ENCODE measurements around the gene ARMC2. TPM values are rescaled to one million over a fixed set of nuclear protein-coding genes. Genes with fewer than 3 reads are reported as not detected.

ARMC2 gene
- total and polyA plus RNA-seq, 2 donors (not counting 3 experiments of a cell fraction or from before 2014, with no cell fraction given) = 1.7 to 3.7 TPM

DNA sequence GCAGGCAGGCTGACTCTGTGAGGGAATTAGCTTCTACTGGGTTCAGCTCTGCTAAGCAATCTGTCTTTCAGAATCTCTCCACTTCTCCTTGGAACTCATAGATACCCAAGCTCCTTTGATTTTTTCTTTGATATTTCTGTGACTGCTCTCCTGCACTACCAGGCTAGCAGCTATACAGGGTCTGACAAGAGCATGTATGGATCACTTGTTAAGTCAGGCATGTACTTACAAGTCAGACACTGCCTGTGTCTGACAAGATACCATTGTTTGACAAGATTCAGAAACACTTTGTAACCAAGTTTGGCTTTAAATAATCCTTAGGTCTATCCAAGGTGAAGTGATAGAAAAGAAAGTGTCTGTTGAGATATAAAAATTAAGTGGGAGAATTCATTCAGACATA lies 167.0 kb downstream of the ARMC2 start:
- Histone ChIP-seq H3K79me2 (ENCODE audit: control insufficient read depth, insufficient read depth, low read length) (no peaks in the 10 kb centered on the region), H3K27me3 (ENCODE audit: control insufficient read depth in 2 of 2, insufficient read depth in 2 of 2, low read length in 2 of 2) (no peaks in the 10 kb centered on the region), H2AFZ (ENCODE audit: low read depth, low read length) (no peak overlapping the region), H3K4me3 (replicated peaks in 1 of 3; ENCODE audit: insufficient read depth in 1 of 3, low read depth in 1 of 3, low read length in 3 of 3) (no peak overlapping the region), H3K4me2 (ENCODE audit: insufficient read depth, low read length) (no peak overlapping the region), H3K9ac (replicated peaks; ENCODE audit: extremely low read depth, insufficient read depth, low read length) (no peak overlapping the region), H3K4me1 (ENCODE audit: control insufficient read depth, extremely low read depth, insufficient read depth, low read length) (no peaks in the 10 kb centered on the region), H3K27ac (ENCODE audit: insufficient read depth, low read depth, low read length) (no peak overlapping the region), H3K9me1 (replicated peaks; ENCODE audit: control insufficient read depth, extremely low read depth, insufficient read depth, low read length) (no peaks in the 10 kb centered on the region), H4K20me1 (replicated peaks; ENCODE audit: control insufficient read depth, extremely low read depth, insufficient read depth, low read length) (no peaks in the 10 kb centered on the region), H3K36me3 (ENCODE audit: control insufficient read depth in 2 of 2, extremely low read depth in 1 of 2, insufficient read depth in 2 of 2, low read length in 2 of 2) (no peaks in the 10 kb centered on the region), H3K9me3 (replicated peaks; ENCODE audit: control insufficient read depth, insufficient read depth, low read length) (no peaks in the 10 kb centered on the region)
- dilution Hi-C loops (cut with MboI; ENCODE audit: extremely low pct_ligation_motif_present, low sequenced_read_pairs) = no loop called here
- ChIA-PET CTCF (interaction anchor here (1.6 kb wide), 1 partner anchor 10 kb away, joined by 4 read pairs; no protein-coding TSS in a partner anchor), POLR2A (no interaction called here)
- intact Hi-C loops (cut with micrococcal nuclease) = no loop called here
- no peak for DNase-seq (ENCODE audit: low read depth, low spot score)
- no peak for TF ChIP-seq MYC (IDR thresholded peaks at IDR 0.05; ENCODE audit: low read depth, low read length)
- no peak for TF ChIP-seq JUN (IDR thresholded peaks at IDR 0.05; ENCODE audit: borderline replicate concordance, insufficient read depth, insufficient read length, low read depth)
- no peak for TF ChIP-seq FOS (IDR thresholded peaks at IDR 0.05; ENCODE audit: borderline replicate concordance, insufficient read depth, low read length)
- TF ChIP-seq, protein P1, sequence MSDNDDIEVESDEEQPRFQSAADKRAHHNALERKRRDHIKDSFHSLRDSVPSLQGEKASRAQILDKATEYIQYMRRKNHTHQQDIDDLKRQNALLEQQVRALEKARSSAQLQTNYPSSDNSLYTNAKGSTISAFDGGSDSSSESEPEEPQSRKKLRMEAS (IDR thresholded peaks at IDR 0.05; ENCODE audit: insufficient read depth, insufficient read length) = no peak
- TF ChIP-seq, protein P2, sequence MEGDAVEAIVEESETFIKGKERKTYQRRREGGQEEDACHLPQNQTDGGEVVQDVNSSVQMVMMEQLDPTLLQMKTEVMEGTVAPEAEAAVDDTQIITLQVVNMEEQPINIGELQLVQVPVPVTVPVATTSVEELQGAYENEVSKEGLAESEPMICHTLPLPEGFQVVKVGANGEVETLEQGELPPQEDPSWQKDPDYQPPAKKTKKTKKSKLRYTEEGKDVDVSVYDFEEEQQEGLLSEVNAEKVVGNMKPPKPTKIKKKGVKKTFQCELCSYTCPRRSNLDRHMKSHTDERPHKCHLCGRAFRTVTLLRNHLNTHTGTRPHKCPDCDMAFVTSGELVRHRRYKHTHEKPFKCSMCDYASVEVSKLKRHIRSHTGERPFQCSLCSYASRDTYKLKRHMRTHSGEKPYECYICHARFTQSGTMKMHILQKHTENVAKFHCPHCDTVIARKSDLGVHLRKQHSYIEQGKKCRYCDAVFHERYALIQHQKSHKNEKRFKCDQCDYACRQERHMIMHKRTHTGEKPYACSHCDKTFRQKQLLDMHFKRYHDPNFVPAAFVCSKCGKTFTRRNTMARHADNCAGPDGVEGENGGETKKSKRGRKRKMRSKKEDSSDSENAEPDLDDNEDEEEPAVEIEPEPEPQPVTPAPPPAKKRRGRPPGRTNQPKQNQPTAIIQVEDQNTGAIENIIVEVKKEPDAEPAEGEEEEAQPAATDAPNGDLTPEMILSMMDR (IDR thresholded peaks at IDR 0.05; ENCODE audit: extremely low read depth in 1 of 2, insufficient read depth in 1 of 2, low read depth in 1 of 2, low read length in 2 of 2) = no peak
- TF ChIP-seq EZH2 (IDR thresholded peaks at IDR 0.05; ENCODE audit: borderline replicate concordance, low read depth, low read length, severe bottlenecking) = no peak
- no peak for TF ChIP-seq POLR2AphosphoS5 (IDR thresholded peaks at IDR 0.05; ENCODE audit: insufficient read depth, low read depth, low read length)
- TF ChIP-seq POLR2A (IDR thresholded peaks at IDR 0.05; ENCODE audit: low read depth, low read length) = no peak
- TF ChIP-seq GATA2 (IDR thresholded peaks at IDR 0.05; ENCODE audit: insufficient read depth, insufficient read length, low read depth, low read length) = no peak
- no peak for FAIRE-seq
- no TSS peak for BruUV-seq (replicated peaks)
